ENCODE results near the gene CTSZ. TPM values are rescaled to one million over a fixed set of nuclear protein-coding genes. Genes with fewer than 3 reads are reported as not detected.

The CTSZ gene
- total and polyA plus RNA-seq, 2 of the 4 experiments (the other 2 are of a cell fraction) = 46.1 to 88.5 TPM

DNA sequence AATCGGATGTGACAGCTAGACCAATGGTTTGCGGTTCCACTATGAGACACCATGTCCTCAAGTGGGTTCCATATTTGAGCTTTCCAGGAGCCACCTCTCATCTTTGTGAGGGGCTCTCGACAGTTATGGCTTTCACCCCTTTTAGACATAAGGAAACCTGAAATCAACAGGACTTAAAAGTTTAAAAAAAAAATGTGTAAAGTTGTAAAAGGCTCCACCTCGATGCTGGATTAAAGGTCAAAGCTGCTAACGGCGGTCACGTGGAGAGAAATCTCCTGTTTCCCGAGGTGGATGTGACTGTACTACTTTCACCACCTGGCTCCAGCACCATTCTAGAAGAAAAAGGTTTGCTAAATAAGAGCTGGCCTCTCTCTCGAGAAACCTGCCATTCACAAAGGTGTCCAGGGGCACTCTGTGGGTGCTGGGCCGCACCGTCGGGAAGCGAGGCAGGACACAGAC, 24.5 kb upstream of the CTSZ start:
- Histone ChIP-seq H3K79me1 (ENCODE audit: low read depth in 1 of 2, low read length in 2 of 2) (peaks cover 19 to 48% of the 10 kb centered on the region in 2 experiments), H2AFZ (replicated peaks; ENCODE audit: low read length, poor library complexity) (peak overlapping the region; percentile 96), H3K36me3 (ENCODE audit: control insufficient read depth, insufficient read depth, low read length) (peaks cover 19% of the 10 kb centered on the region), H3K4me3 (ENCODE audit: insufficient read depth, low read depth, low read length) (peak overlapping the region; percentile 93), H3K4me2 (ENCODE audit: low read depth, low read length) (peak overlapping the region; percentile 96), H3K9ac (ENCODE audit: low read depth, low read length) (peak overlapping the region; percentile 88), H4K20me1 (ENCODE audit: insufficient read depth, low read length) (peaks cover 32% of the 10 kb centered on the region), H3K14ac (replicated peaks; ENCODE audit: low read depth, low read length) (peak overlapping the region; percentile 97), H4K8ac (ENCODE audit: low read depth in 2 of 2, low read length in 2 of 2) (peak overlapping the region; percentile 46 to 96), H3K4ac (ENCODE audit: low read depth, low read length) (peak overlapping the region; percentile 99), H3K27ac (ENCODE audit: insufficient read depth, low read length) (peak overlapping the region; percentile 94), H2BK5ac (ENCODE audit: low read depth, low read length, poor library complexity, severe bottlenecking) (peak overlapping the region; percentile 93), H4K91ac (ENCODE audit: insufficient read depth, low read depth, low read length) (peak overlapping the region; percentile 92), H4K5ac (ENCODE audit: low read depth, low read length) (peak overlapping the region; percentile 87), H3K4me1 (ENCODE audit: control insufficient read depth, insufficient read depth, low read length) (peaks cover 9% of the 10 kb centered on the region), H3K9me3 (ENCODE audit: control insufficient read depth, insufficient read depth, low read length) (no peaks in the 10 kb centered on the region), H2BK15ac (ENCODE audit: low read depth, low read length) (peak overlapping the region; percentile 48; the same call in 1 of the 3 replicates), H2AK9ac (replicated peaks; ENCODE audit: low read depth, low read length, poor library complexity) (peak overlapping the region; percentile 99), H3K18ac (ENCODE audit: low read depth, low read length) (peak overlapping the region; percentile 69; the same call in 1 of the 2 replicates), H2BK120ac (ENCODE audit: low read depth, low read length) (peak overlapping the region; percentile 49; the same call in 1 of the 2 replicates), H3K56ac (ENCODE audit: extremely low read depth, insufficient read depth, low read length) (peak overlapping the region; percentile 84), H3K9me1 (ENCODE audit: insufficient read depth, low read length) (peaks cover 7% of the 10 kb centered on the region), H3K23ac (ENCODE audit: low read depth, low read length) (peak overlapping the region; percentile 99), H3K27me3 (ENCODE audit: control insufficient read depth, insufficient read depth, low read length) (no peaks in the 10 kb centered on the region), H2BK20ac (ENCODE audit: low read depth, low read length) (peak overlapping the region; percentile 50; the same call in 1 of the 2 replicates), H2AK5ac (ENCODE audit: low read depth, low read length) (peak overlapping the region; percentile 85)
- ATAC-seq (ENCODE audit: low read depth) = no peak
- no peak for DNase-seq
- ChIA-PET POLR2A (ENCODE audit: unreplicated experiment) (interaction anchor here (1.3 kb wide), 1 partner anchor 11 kb away, joined by 5 read pairs; no protein-coding TSS in a partner anchor), CTCF (interaction anchor here (0.9 to 1.4 kb wide), 2 partner anchors 12 to 45 kb away, joined by 3 to 5 read pairs; partner anchors contain the start of gene PRELID3B)
- dilution Hi-C loops (cut with HindIII; ENCODE audit: low sequenced_read_pairs, unreplicated experiment) = no loop called here
- 0% methylated on average over 4 of the region's 13 CpGs; no CpG with 5 or more reads in 1 of the 2 experiments for WGBS, 2 experiments (ENCODE audit: extremely low coverage in 2 of 2, insufficient read length in 1 of 2)
- in situ Hi-C loops (cut with MboI; ENCODE audit: low sequenced_read_pairs) = loop anchor here (25.0 kb wide), 3 partner anchors 794 to 1644 kb away; partner anchors contain the start of genes ANKRD60 and RBM38
- intact Hi-C loops (cut with micrococcal nuclease) = loop anchor here (5.0 kb wide), 2 partner anchors 139 to 159 kb away; no protein-coding TSS in a partner anchor
- no peak for TF ChIP-seq FOS (IDR thresholded peaks at IDR 0.05; ENCODE audit: low read depth, low read length)
- TF ChIP-seq SMC3 (IDR thresholded peaks at IDR 0.05; ENCODE audit: low read depth, low read length) = no peak
- TF ChIP-seq MAZ (IDR thresholded peaks at IDR 0.05; ENCODE audit: borderline replicate concordance, low read depth, low read length) = no peak
- TF ChIP-seq, protein P1, sequence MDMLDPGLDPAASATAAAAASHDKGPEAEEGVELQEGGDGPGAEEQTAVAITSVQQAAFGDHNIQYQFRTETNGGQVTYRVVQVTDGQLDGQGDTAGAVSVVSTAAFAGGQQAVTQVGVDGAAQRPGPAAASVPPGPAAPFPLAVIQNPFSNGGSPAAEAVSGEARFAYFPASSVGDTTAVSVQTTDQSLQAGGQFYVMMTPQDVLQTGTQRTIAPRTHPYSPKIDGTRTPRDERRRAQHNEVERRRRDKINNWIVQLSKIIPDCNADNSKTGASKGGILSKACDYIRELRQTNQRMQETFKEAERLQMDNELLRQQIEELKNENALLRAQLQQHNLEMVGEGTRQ (IDR thresholded peaks at IDR 0.05; ENCODE audit: low read depth, low read length) = peak; percentile 35; the same call in 1 of the 2 replicates
- TF ChIP-seq, protein P2, sequence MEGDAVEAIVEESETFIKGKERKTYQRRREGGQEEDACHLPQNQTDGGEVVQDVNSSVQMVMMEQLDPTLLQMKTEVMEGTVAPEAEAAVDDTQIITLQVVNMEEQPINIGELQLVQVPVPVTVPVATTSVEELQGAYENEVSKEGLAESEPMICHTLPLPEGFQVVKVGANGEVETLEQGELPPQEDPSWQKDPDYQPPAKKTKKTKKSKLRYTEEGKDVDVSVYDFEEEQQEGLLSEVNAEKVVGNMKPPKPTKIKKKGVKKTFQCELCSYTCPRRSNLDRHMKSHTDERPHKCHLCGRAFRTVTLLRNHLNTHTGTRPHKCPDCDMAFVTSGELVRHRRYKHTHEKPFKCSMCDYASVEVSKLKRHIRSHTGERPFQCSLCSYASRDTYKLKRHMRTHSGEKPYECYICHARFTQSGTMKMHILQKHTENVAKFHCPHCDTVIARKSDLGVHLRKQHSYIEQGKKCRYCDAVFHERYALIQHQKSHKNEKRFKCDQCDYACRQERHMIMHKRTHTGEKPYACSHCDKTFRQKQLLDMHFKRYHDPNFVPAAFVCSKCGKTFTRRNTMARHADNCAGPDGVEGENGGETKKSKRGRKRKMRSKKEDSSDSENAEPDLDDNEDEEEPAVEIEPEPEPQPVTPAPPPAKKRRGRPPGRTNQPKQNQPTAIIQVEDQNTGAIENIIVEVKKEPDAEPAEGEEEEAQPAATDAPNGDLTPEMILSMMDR (conservative IDR thresholded peaks at IDR 0.05; ENCODE audit: low read depth, low read length) = no peak
- no TSS peak for BruUV-seq (replicated peaks)

Data from IMR-90 (cell line).